GM12892 (cell line): Measurements from ENCODE around the gene HMGXB3.

Source experiments
- POLR2A ChIP-seq: IDR thresholded peaks from 2 replicates; pipeline ENCODE4 v1.6.1; 2011; ENCODE audit warnings: low read depth, low read length, control low read depth
- POLR2AphosphoS5 ChIP-seq: IDR thresholded peaks from 2 replicates; pipeline ENCODE4 v1.6.1; 2011; ENCODE audit warnings: low read depth, low read length, control low read depth
- TAF1 ChIP-seq: IDR thresholded peaks from 2 replicates; pipeline ENCODE4 v1.6.1; 2011; ENCODE audit warnings: low read depth, mild to moderate bottlenecking, control low read depth, low read length, borderline replicate concordance

GRCh38 chr5:150058480-150059126, 58.1 kb downstream of the HMGXB3 start:
- TF ChIP-seq POLR2A (no peak), POLR2AphosphoS5 (no peak), TAF1 (no peak)
